HG02610 (cell line): ENCODE results near the gene AP1S3.
A peak's percentile ranks its signal among the peaks of the same experiment; 100 is the strongest.
"Not testable (repeated sequence)": the region's sequence is repeated elsewhere in the genome, so short reads cannot be mapped to it uniquely, and the experiment has no call there.

Experiments
- ATAC-seq: cut with Tn5 transposase; IDR thresholded peaks from one replicate; pipeline ENCODE4 v1.9.1; 2021; ENCODE audit warnings: mild to moderate bottlenecking, moderate library complexity; ENCODE audit not compliant: unreplicated experiment

Gene AP1S3

DNA sequence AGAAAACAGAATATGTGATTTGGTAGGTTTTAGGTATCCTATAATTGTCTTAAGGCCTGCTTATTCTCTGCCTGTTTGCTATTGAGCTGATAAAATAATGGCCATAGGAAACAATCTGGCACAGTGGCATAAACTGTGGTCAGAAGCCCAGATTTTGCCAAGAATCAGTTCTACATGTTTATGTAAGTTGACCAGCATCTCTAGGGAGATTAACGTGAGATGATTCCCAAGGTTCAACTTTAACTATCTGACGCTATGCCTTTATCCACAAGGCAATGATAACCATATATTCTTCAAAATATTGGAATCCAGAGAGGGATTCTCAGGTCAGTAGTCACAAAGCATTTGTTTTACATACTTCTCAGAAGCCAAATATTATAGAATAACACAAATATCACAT lies 25.6 kb downstream of the AP1S3 start:
- no peak for ATAC-seq

DNA sequence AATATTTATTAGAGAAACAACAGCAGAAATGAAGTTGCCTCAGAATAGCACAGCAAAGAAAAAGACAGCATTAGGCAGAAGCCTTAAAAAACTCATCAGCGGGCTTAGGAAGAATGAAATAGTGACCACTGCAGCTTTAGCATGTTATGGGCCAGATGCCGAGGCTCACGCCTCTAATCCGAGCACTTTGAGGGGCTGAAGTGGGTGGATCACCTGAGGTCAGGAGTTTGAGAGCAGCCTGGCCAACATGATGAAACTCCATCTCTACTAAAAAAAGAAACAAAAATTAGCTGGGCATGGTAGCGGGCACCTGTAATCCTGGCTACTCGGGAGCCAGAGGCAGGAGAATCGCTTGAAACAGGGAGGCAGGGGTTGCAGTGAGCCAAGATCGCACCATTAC lies 32.4 kb downstream of the AP1S3 start:
- no peak for ATAC-seq

DNA sequence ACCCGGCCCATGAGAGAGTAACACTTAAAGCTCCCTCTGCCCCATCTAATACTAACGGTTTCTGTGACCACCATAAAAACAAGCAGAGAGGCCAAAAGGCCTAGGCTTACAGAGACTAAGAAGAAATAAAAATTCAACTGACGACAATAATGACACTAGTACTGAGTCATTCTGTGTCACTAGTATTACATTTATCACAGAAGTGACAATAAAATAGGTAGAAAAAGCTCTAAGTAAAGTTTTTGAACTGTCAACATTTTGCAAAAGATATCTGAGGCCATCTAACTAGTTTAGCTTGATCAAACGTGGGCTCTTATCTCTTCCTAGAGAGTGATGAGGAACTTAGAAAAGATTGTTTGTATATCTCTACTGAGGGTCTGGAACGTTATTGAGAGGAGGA lies 35.6 kb downstream of the AP1S3 start:
- ATAC-seq: no peak

DNA sequence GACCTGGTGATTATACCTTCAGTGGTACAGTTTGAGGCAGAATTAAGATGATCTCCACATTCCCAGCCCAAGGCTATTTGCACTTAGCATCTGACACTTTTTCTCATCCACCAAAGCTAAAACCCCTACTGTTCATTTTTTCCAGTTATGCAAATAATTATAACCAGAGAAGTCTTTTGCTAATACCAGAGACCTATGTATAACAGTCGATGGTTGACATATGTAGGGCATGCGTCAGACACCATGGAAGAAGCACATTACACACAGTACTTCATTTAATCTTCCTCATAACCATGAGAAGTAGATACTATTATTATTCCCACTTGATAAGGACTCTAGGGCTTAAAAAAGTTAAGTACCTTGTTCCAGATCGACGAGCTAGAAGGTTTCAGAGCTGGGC lies 36.5 kb downstream of the AP1S3 start:
- peak; percentile 56 for ATAC-seq

DNA sequence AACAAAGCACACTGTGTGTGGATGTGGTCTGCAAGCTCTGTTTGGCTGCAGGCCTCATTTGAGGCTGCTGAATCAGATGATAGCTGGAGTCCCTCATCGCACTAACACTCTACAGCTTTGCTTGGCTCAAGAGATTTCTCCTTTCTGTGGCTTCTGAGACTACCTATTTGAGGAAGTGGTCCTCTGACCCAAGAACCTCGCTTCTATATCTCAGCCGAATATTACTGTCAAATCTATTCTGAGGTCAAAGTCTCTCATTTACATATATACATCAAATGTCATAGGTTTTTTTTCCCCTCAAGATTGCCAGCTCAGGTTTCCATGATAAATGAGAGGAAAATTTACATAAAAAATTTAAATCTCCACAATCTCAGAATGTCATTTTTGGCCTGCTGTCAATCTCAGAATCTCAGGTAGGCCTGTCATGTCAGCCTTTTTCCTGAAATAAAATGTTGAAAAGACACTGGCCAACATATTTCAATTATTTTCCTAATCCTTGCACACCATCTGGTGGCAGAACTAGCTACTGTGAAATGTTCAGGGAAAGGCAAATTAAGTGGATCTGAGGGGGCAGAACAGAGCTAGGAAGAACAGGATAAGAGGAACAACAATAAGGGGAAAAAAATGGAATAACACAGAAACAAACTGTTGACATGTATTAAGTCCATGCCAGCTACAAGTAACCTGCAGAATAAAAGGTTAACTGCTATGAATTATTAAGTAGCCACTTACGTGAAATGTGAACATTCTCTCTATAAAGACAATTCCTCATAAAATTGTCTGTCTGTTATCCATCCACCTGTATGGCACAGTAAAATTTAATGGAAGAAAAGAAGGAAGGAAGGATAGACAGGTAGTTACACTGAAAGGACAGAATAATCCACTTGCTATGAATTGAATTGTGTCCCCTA lies 39.3 kb downstream of the AP1S3 start:
- peak; percentile 94 for ATAC-seq

DNA sequence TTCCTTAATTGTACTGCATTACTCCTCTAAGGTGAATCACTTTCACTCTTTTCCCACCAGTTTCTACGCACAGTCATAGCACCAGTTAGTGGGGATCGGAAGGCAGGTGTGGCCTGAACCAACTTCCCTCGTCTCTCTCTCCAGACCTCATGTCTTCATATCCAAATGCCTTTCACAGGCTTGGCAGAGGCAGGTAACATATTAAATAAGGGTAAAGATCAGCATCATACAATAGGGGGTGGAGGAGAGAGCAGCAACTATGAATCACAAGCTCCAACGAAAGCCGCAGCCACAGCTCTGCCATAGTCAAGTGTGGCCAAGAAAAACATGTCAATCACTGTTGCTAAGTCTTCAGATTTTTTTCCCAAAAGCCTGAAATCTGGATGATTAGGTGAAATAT lies 40.3 kb downstream of the AP1S3 start:
- ATAC-seq: no peak

DNA sequence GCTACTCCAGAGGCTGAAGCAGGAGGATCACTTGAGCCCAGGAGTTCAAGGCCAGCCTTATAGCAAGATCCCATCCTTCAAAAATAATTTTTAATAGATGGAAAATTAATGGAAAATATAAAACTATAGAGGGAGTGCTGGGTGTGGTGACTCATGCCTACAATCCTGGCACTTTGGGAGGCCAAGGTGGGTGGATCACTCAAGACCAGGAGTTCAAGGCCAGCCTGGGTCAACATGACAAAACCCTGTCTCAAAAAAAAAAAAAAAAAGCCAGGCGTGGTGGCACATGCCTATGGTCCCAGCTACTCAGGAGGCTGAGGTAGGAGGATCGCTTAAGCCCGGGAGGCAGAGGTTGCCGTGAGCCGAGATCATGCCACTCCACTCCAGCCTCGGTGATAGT lies 48.0 kb downstream of the AP1S3 start:
- no peak for ATAC-seq

DNA sequence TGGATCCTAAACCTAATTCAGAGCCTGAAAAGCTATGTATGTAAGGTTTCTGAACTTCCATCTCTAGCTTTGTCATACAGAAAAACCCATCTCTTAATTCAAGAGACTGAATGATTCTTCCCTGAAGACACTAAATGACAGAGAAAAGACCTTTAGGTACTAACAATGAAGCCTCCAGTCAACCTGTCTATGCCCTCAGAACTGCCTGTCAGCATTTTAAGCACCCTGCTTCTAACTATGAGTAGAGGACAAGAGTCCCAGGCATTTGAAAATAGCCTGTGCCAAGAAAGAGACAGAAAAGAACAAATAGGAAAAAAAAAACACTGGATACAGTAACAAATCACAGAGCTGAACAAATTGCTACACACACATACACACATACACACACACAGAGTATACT lies 48.6 kb downstream of the AP1S3 start:
- no peak for ATAC-seq

DNA sequence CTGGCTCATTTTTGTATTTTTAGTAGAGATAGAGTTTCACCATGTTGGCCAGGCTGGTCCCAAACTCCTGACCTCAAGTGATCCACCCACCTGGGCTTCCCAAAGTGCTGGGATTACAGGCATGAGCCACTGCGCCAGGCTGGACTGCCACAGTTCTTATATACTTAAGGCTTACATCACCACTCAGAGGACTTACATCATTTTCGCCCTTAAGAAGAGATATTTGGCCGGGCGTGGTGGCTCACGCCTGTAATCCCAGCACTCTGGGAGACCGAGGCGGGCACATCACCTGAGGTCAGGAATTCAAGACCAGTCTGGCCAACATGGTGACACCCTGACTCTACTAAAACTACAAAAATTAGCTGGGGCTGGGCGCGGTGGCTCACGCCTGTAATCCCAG lies 49.3 kb downstream of the AP1S3 start:
- ATAC-seq: not testable (repeated sequence)

DNA sequence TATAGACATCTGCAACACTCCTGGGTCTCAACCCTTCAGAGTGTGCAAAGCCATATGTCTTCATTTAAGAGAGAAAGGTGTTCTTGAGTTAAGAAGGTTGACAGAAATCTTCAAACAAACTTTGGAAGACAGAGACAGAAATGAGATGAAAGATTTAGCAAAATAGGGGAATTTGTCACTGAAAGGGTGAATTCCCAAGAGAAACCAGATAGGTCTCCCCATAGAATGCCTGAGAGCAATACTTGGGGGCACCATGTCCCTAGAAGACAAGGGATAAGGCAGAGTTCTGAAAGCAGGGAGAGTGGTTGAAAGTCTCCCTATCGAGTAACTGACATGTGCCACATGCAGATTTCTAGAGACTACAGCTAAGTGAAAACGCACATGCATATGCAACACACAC lies 50.0 kb downstream of the AP1S3 start:
- peak; percentile 55 for ATAC-seq

DNA sequence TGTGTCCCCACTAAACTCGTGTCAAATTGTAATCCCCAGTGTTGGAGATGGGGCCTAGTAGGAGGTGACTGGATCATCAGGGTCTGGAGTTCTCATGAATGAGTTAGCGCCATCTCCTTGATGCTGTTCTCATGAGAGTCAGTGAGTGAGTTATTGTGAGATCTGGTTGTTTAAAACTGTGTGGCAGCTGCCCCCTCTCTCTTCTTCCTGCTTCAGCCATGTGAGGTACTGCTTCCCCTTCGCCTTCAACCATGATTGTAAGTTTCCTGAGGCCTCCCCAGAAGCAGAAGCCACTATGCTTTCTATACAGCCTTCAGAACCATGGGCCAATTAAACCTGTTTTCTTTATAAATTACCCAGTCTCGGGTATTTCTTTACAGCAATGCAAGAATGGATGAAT lies 50.4 kb downstream of the AP1S3 start:
- ATAC-seq: peak; percentile 57

DNA sequence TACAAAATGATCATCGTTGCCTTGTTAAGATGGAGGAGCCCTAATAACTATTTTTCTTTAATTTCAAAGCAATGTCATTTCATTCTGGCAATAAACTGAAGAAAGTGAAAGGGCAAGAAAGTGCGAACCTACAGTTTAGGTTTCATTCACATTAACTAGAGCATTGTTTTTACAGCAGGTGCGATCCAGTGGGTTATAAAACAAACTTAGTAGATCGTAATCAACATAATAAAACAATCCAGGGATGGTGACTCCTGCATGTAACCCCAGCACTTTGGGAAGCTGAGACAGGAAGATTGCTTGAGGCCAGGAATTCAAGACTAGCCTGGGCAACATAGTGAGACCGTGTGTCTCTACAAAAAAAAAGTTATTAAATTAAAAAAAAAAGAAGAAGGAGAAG lies 51.1 kb downstream of the AP1S3 start:
- ATAC-seq: no peak

DNA sequence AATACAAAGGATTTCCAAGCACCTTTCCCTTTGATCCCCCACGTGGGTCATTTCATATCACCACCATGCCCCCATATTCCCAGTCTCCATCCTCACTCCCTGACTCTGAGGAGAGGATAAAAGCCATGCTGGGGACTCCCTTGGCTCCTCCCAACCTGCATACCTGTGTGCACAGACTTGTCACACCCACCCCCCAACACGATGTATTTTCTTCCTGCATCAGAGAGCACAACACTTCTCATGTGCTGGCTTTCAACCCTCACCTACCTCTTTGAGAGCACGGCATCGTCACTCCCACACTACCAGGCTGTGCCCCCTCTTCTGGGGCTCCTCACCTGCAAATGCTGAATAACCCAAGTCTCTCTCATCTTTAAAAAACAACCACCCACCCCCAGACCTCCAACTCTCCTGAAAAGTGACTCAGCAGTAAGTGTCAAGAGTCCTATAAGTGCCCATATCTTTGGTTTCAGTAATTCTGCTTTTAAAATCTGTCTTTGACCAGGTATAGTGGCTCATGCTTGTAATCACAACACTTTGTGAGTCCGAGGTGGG lies 53.1 kb downstream of the AP1S3 start:
- ATAC-seq: no peak

DNA sequence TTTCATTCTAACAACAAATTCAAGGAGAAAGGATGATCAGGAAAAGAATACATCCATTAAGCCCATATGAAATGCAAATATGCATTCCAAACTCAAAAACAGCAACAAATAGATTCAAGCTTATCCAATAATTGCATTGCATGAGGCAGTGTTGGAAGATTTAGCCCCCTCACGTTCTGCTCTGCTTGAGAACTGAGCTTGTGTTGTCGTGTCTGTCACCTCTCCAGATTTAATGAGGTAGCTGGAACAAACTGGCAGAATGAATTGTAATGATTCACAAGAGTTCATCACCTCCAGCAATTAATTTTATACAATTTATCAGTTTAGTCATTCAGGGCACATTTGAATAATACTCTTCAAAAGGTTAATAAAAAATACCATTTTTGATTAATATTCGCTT lies 54.8 kb downstream of the AP1S3 start:
- ATAC-seq: no peak

DNA sequence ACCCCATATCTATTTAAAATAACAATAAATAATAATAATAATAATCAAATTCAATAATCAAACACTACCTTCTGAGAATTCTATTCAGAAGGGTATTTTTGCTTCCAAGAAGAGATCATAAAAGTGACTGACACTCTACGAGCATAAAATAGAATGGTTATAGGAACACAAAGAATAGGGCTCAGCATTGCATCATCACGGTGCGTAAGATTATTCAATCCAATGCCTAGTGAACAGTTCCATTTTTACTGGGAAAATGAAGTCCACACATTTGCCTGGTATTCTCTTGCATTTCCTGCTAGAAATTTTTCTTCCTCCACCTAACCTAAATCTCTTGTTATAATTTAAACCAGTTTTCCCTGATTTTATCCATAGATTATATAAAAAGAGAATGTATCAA lies 55.8 kb downstream of the AP1S3 start:
- ATAC-seq: no peak

DNA sequence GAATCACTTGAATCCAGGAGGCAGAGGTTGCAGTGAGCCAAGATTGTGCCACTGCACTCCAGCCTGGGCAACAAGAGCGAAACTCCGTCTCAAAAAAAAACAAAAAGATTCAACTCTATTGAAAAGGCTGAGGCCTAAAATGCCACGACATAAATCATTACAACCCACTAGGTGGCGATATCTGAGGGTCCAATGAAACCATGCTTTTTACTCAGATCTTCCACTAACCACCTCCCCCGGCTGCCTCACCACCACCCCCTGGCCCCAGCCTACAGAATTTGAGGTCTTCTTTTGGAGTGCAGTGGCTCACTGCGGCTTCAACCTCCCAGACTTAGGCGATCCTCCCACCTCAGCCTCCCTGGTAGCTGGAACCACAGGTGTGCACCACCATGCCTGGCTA lies 57.5 kb downstream of the AP1S3 start:
- ATAC-seq: peak; percentile 63

DNA sequence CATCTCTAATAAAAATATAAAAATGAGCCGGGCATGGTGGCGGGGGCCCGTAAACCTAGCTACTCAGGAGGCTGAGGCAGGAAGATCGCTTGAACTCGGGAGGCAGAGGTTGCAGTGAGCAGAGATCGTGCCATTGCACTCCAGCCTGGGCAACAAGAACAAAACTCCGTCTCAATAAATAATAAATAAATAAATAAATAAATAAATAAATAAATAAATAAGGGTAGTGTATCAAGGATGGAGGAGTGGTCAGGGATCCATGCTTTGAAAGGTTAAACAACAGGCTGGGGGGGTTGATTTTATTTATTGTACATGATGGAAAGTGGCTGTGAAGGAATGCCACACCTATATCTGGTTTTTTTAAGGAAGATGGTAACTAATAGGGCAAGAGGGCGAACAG lies 63.2 kb downstream of the AP1S3 start:
- no peak for ATAC-seq

DNA sequence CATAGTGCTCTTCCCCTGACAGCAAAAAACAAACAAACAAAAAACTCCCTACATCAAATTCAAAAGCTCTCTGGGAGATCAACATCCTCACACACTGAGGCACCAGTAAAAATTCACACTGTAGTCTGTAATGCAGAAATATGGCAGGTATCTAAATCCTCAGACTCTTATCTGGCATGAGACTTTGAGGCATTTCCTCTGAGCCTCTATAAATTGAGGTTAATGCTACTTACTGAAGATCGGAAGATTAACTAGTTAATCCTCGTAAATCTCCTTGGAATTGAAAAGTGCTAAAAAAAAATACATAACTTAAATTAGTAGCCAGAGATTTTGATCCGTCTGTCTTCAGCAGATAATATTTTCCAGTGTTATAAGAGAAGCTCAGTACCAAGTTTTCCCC lies 65.0 kb downstream of the AP1S3 start:
- ATAC-seq: no peak

DNA sequence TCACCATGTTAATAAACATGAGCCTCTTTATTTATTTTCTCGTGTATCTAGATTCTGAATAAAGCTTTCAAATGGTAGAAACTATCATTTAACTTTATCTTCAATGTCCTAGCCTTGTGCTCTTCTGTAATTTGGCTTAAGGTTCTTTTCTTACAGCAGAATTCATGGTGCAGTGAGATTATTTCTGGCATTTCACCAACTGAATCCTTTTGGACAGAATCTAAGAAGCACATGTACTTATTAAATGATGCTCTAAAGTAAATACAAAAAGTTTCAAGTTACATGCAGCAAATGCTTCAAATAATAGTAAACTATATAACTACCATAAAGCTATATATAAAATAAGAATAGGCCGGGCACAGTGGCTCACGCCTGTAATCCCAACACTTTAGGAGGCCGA lies 65.9 kb downstream of the AP1S3 start:
- ATAC-seq: no peak

DNA sequence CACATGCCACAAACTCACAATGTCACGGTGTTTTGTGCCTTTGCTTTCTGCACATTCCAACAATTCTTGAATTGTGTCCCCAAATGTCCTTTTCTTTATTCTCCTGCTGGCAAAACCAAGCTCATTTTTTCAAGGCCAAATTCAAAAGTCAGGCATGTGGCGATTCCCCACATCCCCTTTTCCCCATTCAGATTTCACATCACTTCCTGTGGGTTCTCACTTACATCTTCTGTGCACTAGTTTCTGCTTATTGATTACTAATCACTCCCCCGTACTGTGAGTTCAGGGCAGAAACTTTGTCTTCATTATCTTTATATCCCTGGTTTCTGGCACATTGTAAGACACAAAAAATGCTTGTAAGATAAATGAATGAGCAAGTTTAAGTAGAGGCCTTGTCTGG lies 69.2 kb downstream of the AP1S3 start:
- ATAC-seq: no peak

DNA sequence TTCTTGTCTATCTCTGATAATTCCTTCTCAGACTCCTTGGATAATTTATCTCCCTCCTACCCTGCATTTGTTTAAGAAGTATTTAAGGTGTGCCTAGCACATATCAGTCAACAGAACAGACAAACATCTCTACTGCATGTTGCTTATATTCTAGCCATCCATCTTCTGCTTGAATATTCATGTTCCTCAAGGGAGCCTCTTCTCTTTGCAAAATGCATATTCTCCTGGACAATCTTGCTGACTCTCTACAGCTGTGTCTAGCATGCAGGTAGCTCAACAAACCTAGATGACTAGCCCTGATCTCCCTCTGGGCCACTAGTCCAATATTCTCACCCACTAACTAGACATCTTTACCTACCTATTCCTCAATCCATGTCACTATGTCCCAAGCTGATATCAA lies 70.0 kb downstream of the AP1S3 start:
- ATAC-seq: no peak

DNA sequence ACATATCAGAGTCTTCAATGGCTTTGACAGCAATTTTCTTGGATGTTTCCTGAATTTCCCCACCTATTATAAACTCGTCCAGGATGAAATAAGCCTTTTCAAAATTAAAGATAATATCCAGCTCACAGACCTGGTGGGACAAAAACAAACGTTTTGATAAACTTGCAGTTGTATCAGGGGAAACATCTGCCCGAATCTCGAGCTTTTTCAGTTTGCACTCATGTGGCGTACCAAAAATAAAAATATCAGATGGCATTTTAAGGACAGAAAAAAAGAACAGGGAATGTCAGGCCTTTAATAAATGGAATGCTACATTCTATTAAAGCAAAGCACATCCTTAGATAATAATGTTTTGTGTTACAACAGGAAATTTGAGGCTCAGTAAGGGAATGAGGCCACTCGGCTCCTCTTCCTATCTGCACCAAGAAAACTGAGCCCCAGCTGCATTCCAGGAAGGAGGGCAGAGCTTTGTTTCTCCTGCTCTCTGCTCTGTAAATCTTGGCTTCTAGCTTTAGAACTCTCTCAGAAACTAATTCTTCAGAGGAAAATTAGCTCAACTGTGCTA lies 72.1 kb downstream of the AP1S3 start:
- ATAC-seq: no peak
